GM12891 (cell line): ENCODE measurements around the gene TBX6.

Experiments
- POLR2A ChIP-seq: IDR thresholded peaks from 2 replicates; pipeline ENCODE4 v1.6.1; 2011; ENCODE audit warnings: low read depth, low read length, control low read depth
- TAF1 ChIP-seq: IDR thresholded peaks from 2 replicates; pipeline ENCODE4 v1.6.1; 2011; ENCODE audit warnings: low read depth, low read length, control low read depth

DNA sequence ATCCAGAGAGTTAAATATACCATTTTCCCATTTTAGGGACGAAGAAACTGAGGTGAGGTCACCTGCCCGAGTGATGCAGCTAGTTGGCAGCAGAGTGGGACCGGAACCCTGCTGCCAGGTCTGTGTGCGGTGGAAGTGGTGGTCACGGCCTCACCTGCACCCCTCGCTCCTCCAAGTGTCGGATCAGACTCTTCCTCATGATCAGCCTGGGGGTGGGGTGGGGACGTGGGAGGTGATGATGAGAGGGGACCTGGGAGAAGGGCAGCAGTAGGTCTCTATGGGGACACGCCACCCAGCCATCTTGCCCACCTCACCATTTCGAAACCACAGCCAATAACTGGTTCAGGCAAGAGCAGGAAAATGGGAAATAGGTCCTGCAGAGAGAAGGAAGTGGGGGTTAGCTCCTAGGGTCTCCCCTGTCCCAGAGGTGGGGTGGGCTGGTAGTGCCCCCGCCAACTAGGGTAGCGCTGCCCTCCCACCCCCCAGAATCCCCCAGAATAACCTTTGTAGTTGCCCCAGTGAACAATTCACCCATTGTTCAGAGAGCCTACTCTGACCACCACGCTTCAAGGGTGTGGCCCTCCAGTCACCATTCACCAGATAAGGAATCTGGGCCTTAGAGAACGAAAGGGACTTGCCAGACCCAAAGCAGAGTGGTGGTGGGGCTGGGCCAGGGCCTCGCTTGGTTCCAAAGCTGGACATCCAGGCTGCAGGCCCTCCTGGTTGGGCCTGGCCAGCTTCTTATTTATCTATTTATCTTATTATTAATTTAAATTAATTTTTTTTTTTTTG is 16.5 kb upstream of the TBX6 start:
- no peak for TF ChIP-seq POLR2A
- TF ChIP-seq TAF1, result no peak
